ENCODE data around the gene DTX3L. TPM values are rescaled to one million over a fixed set of nuclear protein-coding genes. Genes with fewer than 3 reads are reported as not detected.

DTX3L gene
- total and polyA plus RNA-seq, 8 donors = 19.2 to 75.3 (median 22.8) TPM

- Histone ChIP-seq H3K9me3 (no peaks in the 10 kb centered on the region), H3K4me1 (peaks cover 8 to 75% of the 10 kb centered on the region in 2 donors), H3K36me3 (peaks cover 0 to 82% of the 10 kb centered on the region in 2 donors), H3K27ac (peak overlapping the region in 1 of 2 donors; percentile 58), H3K4me3 (no peak overlapping the region), H3K27me3 (no peaks in the 10 kb centered on the region)
- no peak for TF ChIP-seq CTCF (IDR thresholded peaks at IDR 0.05)
- DNase-seq = no peak
- intact Hi-C loops (cut with DNase I) = no loop called here
- peak; percentile 1 for ATAC-seq
Observed at GRCh38 chr3:122568755-122569154, 4.6 kb downstream of the DTX3L start.

GRCh38 chr3:122572940-122573412, 8.8 kb downstream of the DTX3L start:
- peaks cover 8 to 52% of the 10 kb centered on the region in 2 donors for H3K4me1 ChIP-seq
- TF ChIP-seq CTCF (IDR thresholded peaks at IDR 0.05) = no peak
- H3K4me3 ChIP-seq = no peak overlapping the region
- intact Hi-C loops (cut with DNase I) = no loop called here
- DNase-seq (peak in 1 of 4 donors; percentile 61), ATAC-seq (peak; percentile 85)
- no peaks in the 10 kb centered on the region for H3K9me3 ChIP-seq
- H3K36me3 ChIP-seq = peaks cover 0 to 68% of the 10 kb centered on the region in 2 donors
- peaks cover 0 to 6% of the 10 kb centered on the region in 2 donors for H3K27me3 ChIP-seq
- H3K27ac ChIP-seq = peak overlapping the region; percentile 40 to 55

- intact Hi-C loops (cut with DNase I) = no loop called here
- no peak for TF ChIP-seq CTCF (IDR thresholded peaks at IDR 0.05)
Observed at GRCh38 chr3:122576174-122576940, 12.2 kb downstream of the DTX3L start.

GRCh38 chr3:122577409-122578031, 13.4 kb downstream of the DTX3L start, which contains the start of gene PARP15:
Gene PARP15, plus strand, starts transcription at chr3:122577650. Its CDS starts 18 bp downstream, at chr3:122577668.
- ATAC-seq (peak; percentile 59), DNase-seq (peak in 2 of 4 donors; percentile 44 to 82)
- peaks cover 0 to 6% of the 10 kb centered on the region in 2 donors for H3K27me3 ChIP-seq
- peak within 1 kb of the TSS; percentile 32 to 50 for H3K4me3 ChIP-seq
- no peak for TF ChIP-seq CTCF (IDR thresholded peaks at IDR 0.05)
- intact Hi-C loops (cut with DNase I) = no loop called here
- H3K36me3 ChIP-seq = peaks cover 0 to 23% of the 10 kb centered on the region in 2 donors
- peaks cover 3 to 10% of the 10 kb centered on the region in 2 donors for H3K9me3 ChIP-seq
- H3K4me1 ChIP-seq = peaks cover 6 to 29% of the 10 kb centered on the region in 2 donors
- H3K27ac ChIP-seq = peak within 1 kb of the TSS in 1 of 2 donors; percentile 72

More at GRCh38 chr3:122576174-122576940, 12.2 kb downstream of the DTX3L start:
- ATAC-seq (peak; percentile 9), DNase-seq (no peak)
- H3K27ac ChIP-seq = no peak overlapping the region
- no peak overlapping the region for H3K4me3 ChIP-seq
- H3K36me3 ChIP-seq = peaks cover 0 to 35% of the 10 kb centered on the region in 2 donors
- no peaks in the 10 kb centered on the region for H3K9me3 ChIP-seq
- H3K4me1 ChIP-seq = peaks cover 6 to 33% of the 10 kb centered on the region in 2 donors
- peaks cover 0 to 6% of the 10 kb centered on the region in 2 donors for H3K27me3 ChIP-seq

Data from left lung (tissue), 10 donors.